HepG2 (cell line): ENCODE measurements around the gene ARHGEF38.

Experiments used
- CHD4 ChIP-seq: fragments of 200-600 bp; sonication (generic); IDR thresholded peaks from 2 replicates; pipeline ENCODE4 v1.7.0; 2017; ENCODE audit warnings: mild to moderate bottlenecking, low read length, borderline replicate concordance
- CTCF ChIP-seq: sonication (generic); formaldehyde crosslinking; IDR thresholded peaks from 2 replicates; pipeline ENCODE4 v1.5.0; 2020; ENCODE audit warnings: mild to moderate bottlenecking, missing genetic modification reagents, moderate library complexity
- EZH2 ChIP-seq: conservative IDR thresholded peaks from 2 replicates; pipeline ENCODE4 v1.6.1; 2012; ENCODE audit warnings: mild to moderate bottlenecking, low read depth, low read length, moderate library complexity
- GATAD2A ChIP-seq: IDR thresholded peaks from 2 replicates; pipeline ENCODE4 v1.6.1; 2016
- HNF1B ChIP-seq: sonication (generic); formaldehyde crosslinking; IDR thresholded peaks from 2 replicates; pipeline ENCODE4 v1.5.1; 2020; ENCODE audit warnings: mild to moderate bottlenecking, moderate library complexity, missing genetic modification reagents
- HNRNPL ChIP-seq: fragments of 200-400 bp; formaldehyde crosslinking; IDR thresholded peaks from 2 replicates; pipeline ENCODE4 v1.6.1; 2017; ENCODE audit warnings: mild to moderate bottlenecking, low read depth, low read length
- KLF16 ChIP-seq, 2 experiments: sonication (generic) in 1 of 2; formaldehyde crosslinking in 1 of 2; IDR thresholded peaks; 2 replicates each; pipeline versions ENCODE4 v1.6.1 to v1.8.0; 2016 to 2023; ENCODE audit warnings: missing genetic modification reagents in 2 of 2, missing compliant biosample characterization in 1 of 2
- KMT2B ChIP-seq: IDR thresholded peaks from 2 replicates; pipeline ENCODE4 v1.6.1; 2016; ENCODE audit warnings: missing genetic modification reagents, missing compliant biosample characterization
- POLR2A ChIP-seq, 2 experiments: IDR thresholded peaks; 2 replicates each; pipeline ENCODE4 v1.6.1; 2011; ENCODE audit warnings: low read depth in 2 of 2, low read length in 2 of 2, mild to moderate bottlenecking in 1 of 2, moderate library complexity in 1 of 2; ENCODE audit not compliant: insufficient read depth in 1 of 2
- SIX1 ChIP-seq: sonication (generic); formaldehyde crosslinking; IDR thresholded peaks from 2 replicates; pipeline ENCODE4 v1.4.0; 2020; ENCODE audit warnings: missing genetic modification reagents, borderline replicate concordance
- TBP ChIP-seq: sonication (generic); formaldehyde crosslinking; IDR thresholded peaks from 2 replicates; pipeline ENCODE4 v1.5.0; 2020; ENCODE audit warnings: missing genetic modification reagents
- TCF7 ChIP-seq: sonication (generic); IDR thresholded peaks from 2 replicates; pipeline ENCODE4 v1.6.1; 2016; ENCODE audit warnings: antibody characterized with exemption, low read depth
- ZNF552 ChIP-seq: sonication (generic); formaldehyde crosslinking; IDR thresholded peaks from 2 replicates; pipeline ENCODE4 v1.9.0; 2022; ENCODE audit warnings: missing genetic modification reagents, mild to moderate bottlenecking, borderline replicate concordance
- ZNF567 ChIP-seq: sonication (generic); formaldehyde crosslinking; IDR thresholded peaks from 2 replicates; pipeline ENCODE4 v1.8.1; 2023; ENCODE audit warnings: mild to moderate bottlenecking, missing genetic modification reagents, borderline replicate concordance

GRCh38 chr4:105631818-105632400 is 79.5 kb downstream of the ARHGEF38 start:
- no peak for TF ChIP-seq EZH2
- no peak for TF ChIP-seq ZNF567 (CRISPR knock-in tag)
- TF ChIP-seq HNF1B (CRISPR knock-in tag): no peak
- TF ChIP-seq GATAD2A (CRISPR knock-in tag): no peak
- TF ChIP-seq TBP (CRISPR knock-in tag): no peak
- TF ChIP-seq HNRNPL: no peak
- TF ChIP-seq KLF16 (CRISPR knock-in tag; IDR thresholded peaks at IDR 0.05): no peak
- no peak for TF ChIP-seq CTCF
- no peak for TF ChIP-seq CHD4
- TF ChIP-seq POLR2A (IDR thresholded peaks at IDR 0.05; ENCODE audit: insufficient read depth in 1 of 2, low read depth in 2 of 2, low read length in 2 of 2): no peak
- TF ChIP-seq TCF7: no peak
- TF ChIP-seq ZNF552 (CRISPR knock-in tag): no peak
- no peak for TF ChIP-seq KMT2B (CRISPR knock-in tag)
- no peak for TF ChIP-seq SIX1 (CRISPR knock-in tag)
